Neural cell (in vitro differentiated cells): ENCODE results near the gene SPDEF.

ENCODE experiments used
- EP300 ChIP-seq: fragments of 450-650 bp; conservative IDR thresholded peaks from 2 replicates; pipeline ENCODE4 v1.6.1; 2014; ENCODE audit warnings: antibody characterized with exemption, mild to moderate bottlenecking, moderate library complexity; ENCODE audit not compliant: poor library complexity, severe bottlenecking
- TF ChIP-seq, protein P1 (sequence below): fragments of 450-650 bp; IDR thresholded peaks from 2 replicates; pipeline ENCODE4 v1.5.1; 2014; ENCODE audit warnings: antibody characterized with exemption, mild to moderate bottlenecking, moderate library complexity; ENCODE audit not compliant: poor library complexity, severe bottlenecking

DNA sequence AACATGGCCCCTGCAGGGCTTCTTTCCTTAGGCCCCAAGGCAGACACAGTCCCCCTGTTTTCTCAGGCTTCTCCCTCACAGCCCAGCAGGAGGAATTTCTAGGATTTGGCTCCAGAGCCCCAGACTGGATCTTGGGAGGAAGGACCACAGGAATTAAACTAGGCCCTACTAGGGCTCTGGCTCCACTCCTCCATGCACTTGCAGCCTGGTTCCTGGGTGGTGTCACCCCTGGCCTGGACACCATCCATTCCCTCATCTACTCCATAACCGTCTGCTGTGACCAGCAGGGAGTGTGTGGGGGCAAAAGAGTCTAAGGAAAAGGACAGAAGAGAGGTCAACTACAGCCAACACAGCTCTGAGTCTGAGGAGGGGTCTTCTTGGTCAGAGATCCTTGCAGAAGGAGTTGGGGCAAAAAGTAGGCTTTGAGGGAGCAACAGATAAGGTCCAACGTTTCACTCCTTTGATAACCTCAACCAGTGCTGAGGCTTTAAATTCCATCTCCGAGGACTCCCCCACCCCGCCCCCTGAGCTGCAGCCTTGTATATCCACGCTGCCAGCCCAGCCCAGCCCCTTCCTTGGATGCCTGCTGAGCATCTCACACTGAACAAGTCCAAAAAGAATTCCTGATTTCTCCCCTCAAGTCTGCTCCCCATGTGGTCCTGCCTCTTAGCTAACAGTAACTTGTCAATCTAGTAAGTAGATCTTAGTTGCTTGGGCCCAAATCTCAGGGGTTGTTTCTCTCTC is 27.9 kb upstream of the SPDEF start:
- no peak for TF ChIP-seq EP300
- TF ChIP-seq, protein P1, sequence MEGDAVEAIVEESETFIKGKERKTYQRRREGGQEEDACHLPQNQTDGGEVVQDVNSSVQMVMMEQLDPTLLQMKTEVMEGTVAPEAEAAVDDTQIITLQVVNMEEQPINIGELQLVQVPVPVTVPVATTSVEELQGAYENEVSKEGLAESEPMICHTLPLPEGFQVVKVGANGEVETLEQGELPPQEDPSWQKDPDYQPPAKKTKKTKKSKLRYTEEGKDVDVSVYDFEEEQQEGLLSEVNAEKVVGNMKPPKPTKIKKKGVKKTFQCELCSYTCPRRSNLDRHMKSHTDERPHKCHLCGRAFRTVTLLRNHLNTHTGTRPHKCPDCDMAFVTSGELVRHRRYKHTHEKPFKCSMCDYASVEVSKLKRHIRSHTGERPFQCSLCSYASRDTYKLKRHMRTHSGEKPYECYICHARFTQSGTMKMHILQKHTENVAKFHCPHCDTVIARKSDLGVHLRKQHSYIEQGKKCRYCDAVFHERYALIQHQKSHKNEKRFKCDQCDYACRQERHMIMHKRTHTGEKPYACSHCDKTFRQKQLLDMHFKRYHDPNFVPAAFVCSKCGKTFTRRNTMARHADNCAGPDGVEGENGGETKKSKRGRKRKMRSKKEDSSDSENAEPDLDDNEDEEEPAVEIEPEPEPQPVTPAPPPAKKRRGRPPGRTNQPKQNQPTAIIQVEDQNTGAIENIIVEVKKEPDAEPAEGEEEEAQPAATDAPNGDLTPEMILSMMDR = no peak
